ENCODE results near the gene CYP2A13. TPM values are rescaled to one million over a fixed set of nuclear protein-coding genes. Genes with fewer than 3 reads are reported as not detected.

CYP2A13 gene
- not detected in 2 replicates for total RNA-seq

GRCh38 chr19:41088151-41088550, at the start of gene CYP2A13:
CYP2A13 (plus strand) TSS chr19:41088451; CDS start chr19:41088472, 21 bp downstream.

GRCh38 chr19:41114132-41114531, 25.9 kb downstream of the CYP2A13 start, which contains the start of gene CYP2F1:
CYP2F1 (plus strand) TSS chr19:41114432; CDS start chr19:41116189, 1,757 bp downstream.

Other genes starting within 250 kb of the CYP2A13 start
- not detected in 2 replicates for gene CYP2A6, start 238.0 kb upstream of the CYP2A13 start, total RNA-seq
- not detected in 2 replicates for gene CYP2A7, start 206.2 kb upstream of the CYP2A13 start, total RNA-seq
- gene CYP2B6, start 97.2 kb upstream of the CYP2A13 start, total RNA-seq = not detected in 2 replicates
- gene CYP2F1, start 26.0 kb downstream of the CYP2A13 start, total RNA-seq = not detected in 2 replicates
- gene CYP2S1, start 104.8 kb downstream of the CYP2A13 start, total RNA-seq = 0.13 and 0.46 TPM in 2 replicates
- gene AXL, start 130.8 kb downstream of the CYP2A13 start, total RNA-seq = 378 and 448 TPM in 2 replicates
- 90.1 and 90.8 TPM in 2 replicates for gene HNRNPUL1, start 175.9 kb downstream of the CYP2A13 start, total RNA-seq
- gene CCDC97, start 221.7 kb downstream of the CYP2A13 start, total RNA-seq = 8.5 and 10.9 TPM in 2 replicates

Measured in smooth muscle cell of the pulmonary artery (primary cell).